Measurements from ENCODE around the gene EPHB2. TPM values are rescaled to one million over a fixed set of nuclear protein-coding genes. Genes with fewer than 3 reads are reported as not detected.
A peak's percentile ranks its signal among the peaks of the same experiment; 100 is the strongest.

EPHB2 gene
- total and polyA plus RNA-seq, 2 of the 4 experiments (the other 2 are of a cell fraction): 52.3 to 58.8 TPM

DNA sequence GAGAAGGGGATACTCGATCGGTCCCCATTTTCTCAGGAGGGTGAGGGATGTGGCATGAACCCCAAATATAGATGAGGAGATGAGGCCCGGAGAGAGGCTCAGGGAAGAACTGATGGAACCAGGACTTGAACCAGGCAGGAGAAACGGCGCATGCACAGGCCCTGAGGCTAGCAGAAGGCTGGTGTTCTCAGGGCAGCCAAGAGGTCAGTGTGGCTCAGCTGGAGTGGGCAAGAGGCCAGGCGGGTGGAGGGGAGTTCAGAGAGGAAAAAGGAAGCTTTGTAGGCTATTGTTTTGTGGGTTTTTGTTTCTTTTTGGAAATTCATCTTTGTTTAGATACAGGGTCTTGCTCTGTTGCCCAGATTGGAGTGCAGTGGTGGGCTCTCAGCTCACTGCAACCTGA is 140.0 kb downstream of the EPHB2 start:
- in situ Hi-C loops (cut with MboI; ENCODE audit: low sequenced_read_pairs): no loop called here
- no peak overlapping the region for H3K4me2 ChIP-seq (ENCODE audit: low read depth, low read length)
- peaks cover 4 to 24% of the 10 kb centered on the region in 2 experiments; a peak in 3 of 4 replicates for H3K79me1 ChIP-seq (ENCODE audit: low read depth in 1 of 2, low read length in 2 of 2)
- 0 out of 2 replicates have a peak, but pooled peaks cover 6% of the 10 kb centered on the region for H3K9me1 ChIP-seq (ENCODE audit: insufficient read depth, low read length)
- H3K14ac ChIP-seq (replicated peaks; ENCODE audit: low read depth, low read length): no peak overlapping the region
- CTCF ChIA-PET: interaction anchor here (2.1 kb wide), 1 partner anchor 11 kb away, joined by 5 read pairs; no protein-coding TSS in a partner anchor
- no peak overlapping the region for H2BK5ac ChIP-seq (ENCODE audit: low read depth, low read length, poor library complexity, severe bottlenecking)
- DNase-seq: peak; percentile 31
- H3K9me3 ChIP-seq (ENCODE audit: control insufficient read depth, insufficient read depth, low read length): no peaks in the 10 kb centered on the region
- no peak overlapping the region for H2BK120ac ChIP-seq (ENCODE audit: low read depth, low read length)
- no peak overlapping the region for H3K56ac ChIP-seq (ENCODE audit: extremely low read depth, insufficient read depth, low read length)
- H3K27me3 ChIP-seq (ENCODE audit: control insufficient read depth, insufficient read depth, low read length): no peaks in the 10 kb centered on the region
- H3K4ac ChIP-seq (ENCODE audit: low read depth, low read length): no peak overlapping the region
- peaks cover 24% of the 10 kb centered on the region for H4K20me1 ChIP-seq (ENCODE audit: insufficient read depth, low read length)
- no peak overlapping the region for H3K9ac ChIP-seq (ENCODE audit: low read depth, low read length)
- peak; percentile 54 for ATAC-seq (ENCODE audit: low read depth)
- H2BK20ac ChIP-seq (ENCODE audit: low read depth, low read length): no peak overlapping the region
- H3K36me3 ChIP-seq (ENCODE audit: control insufficient read depth, insufficient read depth, low read length): peaks cover 6% of the 10 kb centered on the region; the same call in 1 of the 2 replicates
- H4K8ac ChIP-seq (ENCODE audit: low read depth in 2 of 2, low read length in 2 of 2): no peak overlapping the region
- no peak overlapping the region for H3K18ac ChIP-seq (ENCODE audit: low read depth, low read length)
- H2BK15ac ChIP-seq (ENCODE audit: low read depth, low read length): no peak overlapping the region
- TF ChIP-seq MXI1 (IDR thresholded peaks at IDR 0.05; ENCODE audit: borderline replicate concordance, low read depth, low read length): no peak
- TF ChIP-seq FOS (IDR thresholded peaks at IDR 0.05; ENCODE audit: low read depth, low read length): no peak
- TF ChIP-seq, protein P1, sequence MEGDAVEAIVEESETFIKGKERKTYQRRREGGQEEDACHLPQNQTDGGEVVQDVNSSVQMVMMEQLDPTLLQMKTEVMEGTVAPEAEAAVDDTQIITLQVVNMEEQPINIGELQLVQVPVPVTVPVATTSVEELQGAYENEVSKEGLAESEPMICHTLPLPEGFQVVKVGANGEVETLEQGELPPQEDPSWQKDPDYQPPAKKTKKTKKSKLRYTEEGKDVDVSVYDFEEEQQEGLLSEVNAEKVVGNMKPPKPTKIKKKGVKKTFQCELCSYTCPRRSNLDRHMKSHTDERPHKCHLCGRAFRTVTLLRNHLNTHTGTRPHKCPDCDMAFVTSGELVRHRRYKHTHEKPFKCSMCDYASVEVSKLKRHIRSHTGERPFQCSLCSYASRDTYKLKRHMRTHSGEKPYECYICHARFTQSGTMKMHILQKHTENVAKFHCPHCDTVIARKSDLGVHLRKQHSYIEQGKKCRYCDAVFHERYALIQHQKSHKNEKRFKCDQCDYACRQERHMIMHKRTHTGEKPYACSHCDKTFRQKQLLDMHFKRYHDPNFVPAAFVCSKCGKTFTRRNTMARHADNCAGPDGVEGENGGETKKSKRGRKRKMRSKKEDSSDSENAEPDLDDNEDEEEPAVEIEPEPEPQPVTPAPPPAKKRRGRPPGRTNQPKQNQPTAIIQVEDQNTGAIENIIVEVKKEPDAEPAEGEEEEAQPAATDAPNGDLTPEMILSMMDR (conservative IDR thresholded peaks at IDR 0.05; ENCODE audit: low read depth, low read length): no peak
- TF ChIP-seq, protein P2, sequence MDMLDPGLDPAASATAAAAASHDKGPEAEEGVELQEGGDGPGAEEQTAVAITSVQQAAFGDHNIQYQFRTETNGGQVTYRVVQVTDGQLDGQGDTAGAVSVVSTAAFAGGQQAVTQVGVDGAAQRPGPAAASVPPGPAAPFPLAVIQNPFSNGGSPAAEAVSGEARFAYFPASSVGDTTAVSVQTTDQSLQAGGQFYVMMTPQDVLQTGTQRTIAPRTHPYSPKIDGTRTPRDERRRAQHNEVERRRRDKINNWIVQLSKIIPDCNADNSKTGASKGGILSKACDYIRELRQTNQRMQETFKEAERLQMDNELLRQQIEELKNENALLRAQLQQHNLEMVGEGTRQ (IDR thresholded peaks at IDR 0.05; ENCODE audit: low read depth, low read length): no peak
- no peak for TF ChIP-seq RCOR1 (IDR thresholded peaks at IDR 0.05; ENCODE audit: insufficient replicate concordance, low read length)
- TF ChIP-seq, protein P3, sequence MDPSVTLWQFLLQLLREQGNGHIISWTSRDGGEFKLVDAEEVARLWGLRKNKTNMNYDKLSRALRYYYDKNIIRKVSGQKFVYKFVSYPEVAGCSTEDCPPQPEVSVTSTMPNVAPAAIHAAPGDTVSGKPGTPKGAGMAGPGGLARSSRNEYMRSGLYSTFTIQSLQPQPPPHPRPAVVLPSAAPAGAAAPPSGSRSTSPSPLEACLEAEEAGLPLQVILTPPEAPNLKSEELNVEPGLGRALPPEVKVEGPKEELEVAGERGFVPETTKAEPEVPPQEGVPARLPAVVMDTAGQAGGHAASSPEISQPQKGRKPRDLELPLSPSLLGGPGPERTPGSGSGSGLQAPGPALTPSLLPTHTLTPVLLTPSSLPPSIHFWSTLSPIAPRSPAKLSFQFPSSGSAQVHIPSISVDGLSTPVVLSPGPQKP (IDR thresholded peaks at IDR 0.05; ENCODE audit: borderline replicate concordance, low read depth, low read length): no peak
- no peak for TF ChIP-seq CEBPB (IDR thresholded peaks at IDR 0.05; ENCODE audit: low read depth, low read length)
- no peak for TF ChIP-seq CHD1 (IDR thresholded peaks at IDR 0.05; ENCODE audit: low read depth, low read length)
- TF ChIP-seq SMC3 (IDR thresholded peaks at IDR 0.05; ENCODE audit: low read depth, low read length): no peak
- TF ChIP-seq NFE2L2 (IDR thresholded peaks at IDR 0.05; ENCODE audit: low read depth, low read length): no peak
- TF ChIP-seq RFX5 (IDR thresholded peaks at IDR 0.05; ENCODE audit: low read depth, low read length): no peak
- TF ChIP-seq MAFK (IDR thresholded peaks at IDR 0.05; ENCODE audit: low read depth, low read length): no peak
- no peak for TF ChIP-seq POLR2A (IDR thresholded peaks at IDR 0.05; ENCODE audit: low read depth, low read length)
- TF ChIP-seq BHLHE40 (IDR thresholded peaks at IDR 0.05; ENCODE audit: low read depth, low read length): no peak
- BruUV-seq (replicated peaks): no TSS peak
- H2AK5ac ChIP-seq (ENCODE audit: low read depth, low read length): no peak overlapping the region
- H3K27ac ChIP-seq (ENCODE audit: insufficient read depth, low read length): no peak overlapping the region
- no peak overlapping the region for H2AK9ac ChIP-seq (replicated peaks; ENCODE audit: low read depth, low read length, poor library complexity)
- 88% methylated on average over 3 of the region's 6 CpGs; no CpG with 5 or more reads in 1 of the 2 experiments for WGBS, 2 experiments (ENCODE audit: extremely low coverage in 2 of 2, insufficient read length in 1 of 2)
- intact Hi-C loops (cut with micrococcal nuclease): no loop called here
- no peak overlapping the region for H3K23ac ChIP-seq (ENCODE audit: low read depth, low read length)
- no peak overlapping the region for H4K5ac ChIP-seq (ENCODE audit: low read depth, low read length)
- dilution Hi-C loops (cut with HindIII; ENCODE audit: low sequenced_read_pairs, unreplicated experiment): no loop called here
- H3K4me3 ChIP-seq (ENCODE audit: insufficient read depth, low read depth, low read length): no peak overlapping the region
- H3K4me1 ChIP-seq (ENCODE audit: control insufficient read depth, insufficient read depth, low read length): peaks cover 2% of the 10 kb centered on the region; the same call in 1 of the 2 replicates
- POLR2A ChIA-PET (ENCODE audit: unreplicated experiment): no interaction called here
- H4K91ac ChIP-seq (ENCODE audit: insufficient read depth, low read depth, low read length): no peak overlapping the region
- no peak overlapping the region for H2AFZ ChIP-seq (replicated peaks; ENCODE audit: low read length, poor library complexity)

Measured in IMR-90 (cell line).